HepG2 (cell line): Measurements from ENCODE around the gene TMEM41A.

Experiments used
- ARNTL ChIP-seq: sonication (generic); formaldehyde crosslinking; IDR thresholded peaks from 2 replicates; pipeline ENCODE4 v1.4.0; 2020; ENCODE audit warnings: mild to moderate bottlenecking, missing genetic modification reagents
- ATF1 ChIP-seq: IDR thresholded peaks from 2 replicates; pipeline ENCODE4 v1.6.1; 2016; ENCODE audit warnings: mild to moderate bottlenecking, control low read depth
- CTCF ChIP-seq: sonication (generic); formaldehyde crosslinking; IDR thresholded peaks from 2 replicates; pipeline ENCODE4 v1.5.0; 2020; ENCODE audit warnings: mild to moderate bottlenecking, missing genetic modification reagents, moderate library complexity
- EZH2 ChIP-seq: conservative IDR thresholded peaks from 2 replicates; pipeline ENCODE4 v1.6.1; 2012; ENCODE audit warnings: mild to moderate bottlenecking, low read depth, low read length, moderate library complexity
- HMGXB4 ChIP-seq, 2 experiments: sonication (generic) in 1 of 2; formaldehyde crosslinking in 1 of 2; IDR thresholded peaks; 2 replicates each; pipeline versions ENCODE4 v1.4.0 to v1.6.1; 2018 to 2020; ENCODE audit warnings: missing genetic modification reagents in 2 of 2, borderline replicate concordance in 1 of 2, low read depth in 1 of 2, mild to moderate bottlenecking in 1 of 2, missing biosample characterization in 1 of 2
- HNF4G ChIP-seq, 2 experiments: sonication (generic) in 1 of 2; formaldehyde crosslinking in 1 of 2; IDR thresholded peaks; 2 replicates each; pipeline versions ENCODE4 v1.4.0 to v1.6.1; 2011 to 2020; ENCODE audit warnings: borderline replicate concordance in 2 of 2, low read depth in 2 of 2, mild to moderate bottlenecking in 2 of 2, low read length in 1 of 2, missing genetic modification reagents in 1 of 2, moderate library complexity in 1 of 2
- JUND ChIP-seq: sonication (generic); formaldehyde crosslinking; IDR thresholded peaks from 2 replicates; pipeline ENCODE4 v1.8.0; 2022; ENCODE audit warnings: mild to moderate bottlenecking, missing genetic modification reagents
- MBD4 ChIP-seq: IDR thresholded peaks from 2 replicates; pipeline ENCODE4 v1.6.1; 2012; ENCODE audit warnings: low read length, inconsistent platforms, borderline replicate concordance
- NFE2L1 ChIP-seq: sonication (generic); formaldehyde crosslinking; IDR thresholded peaks from 2 replicates; pipeline ENCODE4 v1.4.0; 2020; ENCODE audit warnings: missing genetic modification reagents, mild to moderate bottlenecking, borderline replicate concordance
- THAP7 ChIP-seq: sonication (generic); formaldehyde crosslinking; IDR thresholded peaks from 2 replicates; pipeline ENCODE4 v1.8.1; 2023; ENCODE audit warnings: mild to moderate bottlenecking, missing genetic modification reagents
- TIGD3 ChIP-seq: sonication (generic); formaldehyde crosslinking; IDR thresholded peaks from 2 replicates; pipeline ENCODE4 v1.5.1; 2020; ENCODE audit warnings: mild to moderate bottlenecking, missing genetic modification reagents, borderline replicate concordance
- ZBTB33 ChIP-seq: sonication (generic); formaldehyde crosslinking; IDR thresholded peaks from 2 replicates; pipeline ENCODE4 v1.4.0; 2020; ENCODE audit warnings: missing genetic modification reagents
- ZFY ChIP-seq: sonication (generic); formaldehyde crosslinking; IDR thresholded peaks from 2 replicates; pipeline ENCODE4 v1.4.0; 2020; ENCODE audit warnings: missing genetic modification reagents
- ZNF740 ChIP-seq: sonication (generic); formaldehyde crosslinking; IDR thresholded peaks from 2 replicates; pipeline ENCODE4 v1.4.0; 2020; ENCODE audit warnings: missing genetic modification reagents

GRCh38 chr3:185479373-185479945, 19.4 kb downstream of the TMEM41A start:
- TF ChIP-seq HMGXB4 (CRISPR knock-in tag; IDR thresholded peaks at IDR 0.05; ENCODE audit: borderline replicate concordance in 1 of 2, low read depth in 1 of 2) (no peak), HNF4G (IDR thresholded peaks at IDR 0.05; ENCODE audit: borderline replicate concordance, low read depth, low read length) (no peak), HNF4G (CRISPR knock-in tag; IDR thresholded peaks at IDR 0.05; ENCODE audit: borderline replicate concordance, low read depth) (no peak), CTCF (CRISPR knock-in tag) (no peak), THAP7 (CRISPR knock-in tag) (no peak), JUND (no peak), EZH2 (no peak), ZBTB33 (CRISPR knock-in tag) (no peak), NFE2L1 (no peak), ARNTL (CRISPR knock-in tag) (no peak), ZNF740 (no peak), ATF1 (no peak), MBD4 (no peak), TIGD3 (CRISPR knock-in tag) (no peak), ZFY (no peak)
